ENCODE data around the gene ENTPD5.

GRCh38 chr14:73916324-73916723 lies 102.8 kb downstream of the ENTPD5 start:
- TF ChIP-seq CTCF (IDR thresholded peaks at IDR 0.05), result no peak
- TF ChIP-seq POLR2A (IDR thresholded peaks at IDR 0.05), result no peak

Data from right lobe of liver (tissue), 4 donors.